HUDEP-2 (cell line): ENCODE results near the gene RNF183.
A peak's percentile ranks its signal among the peaks of the same experiment; 100 is the strongest.
"Not testable (repeated sequence)": the region's sequence is repeated elsewhere in the genome, so short reads cannot be mapped to it uniquely, and the experiment has no call there.

Experiments used
- DNase-seq, 76 experiments: peaks; one replicate each; lab custom pipeline; 2025; ENCODE audit not compliant: unreplicated experiment in 76 of 76; lab: John Stamatoyannopoulos, UW

The RNF183 gene

DNA sequence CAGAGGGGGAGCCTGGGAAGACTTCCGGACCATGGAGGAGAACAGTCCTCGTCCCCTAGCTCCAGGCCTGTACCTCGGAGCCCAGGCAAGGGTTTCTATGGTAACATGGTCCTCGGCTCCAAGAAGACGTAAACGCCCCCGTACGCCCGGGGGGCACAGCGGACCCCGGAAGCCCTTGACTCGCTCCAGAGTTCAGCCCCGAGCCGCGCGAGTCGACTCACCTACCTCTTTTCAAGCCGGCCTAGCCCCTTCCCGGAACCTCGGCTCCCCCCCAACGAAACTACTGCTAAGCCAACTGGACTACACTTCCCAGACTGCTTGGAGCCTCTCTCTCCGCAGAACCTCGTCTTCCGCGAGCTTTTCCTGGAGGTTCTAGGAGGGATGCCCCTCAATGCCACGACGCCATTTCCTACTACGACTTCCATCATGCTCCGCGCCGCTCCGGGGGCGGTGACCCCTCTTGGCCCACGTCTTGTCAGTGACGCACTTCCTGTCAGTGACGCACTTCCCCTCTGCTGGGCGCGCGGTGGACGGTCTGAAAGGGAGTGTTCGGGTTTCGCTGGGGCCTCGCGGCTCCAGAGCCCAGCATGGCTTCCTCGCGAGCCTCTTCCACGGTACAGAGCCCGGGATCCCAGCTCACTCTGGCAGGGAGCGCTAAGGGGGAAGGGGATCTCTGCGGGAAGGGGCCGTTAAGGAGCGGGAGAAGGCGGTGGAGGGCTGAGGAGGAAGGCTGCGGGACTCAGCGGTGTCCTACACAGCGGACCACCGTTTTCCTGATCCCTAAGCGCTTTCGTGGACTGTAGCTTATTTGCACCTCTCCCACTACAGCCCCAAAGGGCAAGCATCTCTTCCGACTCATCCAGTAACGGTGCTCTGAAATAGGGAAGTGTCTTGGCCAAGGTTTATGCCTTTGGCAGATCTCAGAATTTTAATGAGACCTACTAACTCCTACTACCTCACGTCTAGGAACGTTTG lies 27.7 kb downstream of the RNF183 start, which contains the start of the genes CDC26 and PRPF4:
CDC26 (minus strand) TSS at position 416 of the 975 bp plus-strand sequence. CDS start 3,065 bp downstream, outside the sequence.
PRPF4 (plus strand) TSS at position 502 of the 975 bp plus-strand sequence; CDS start at position 588, 86 bp downstream.
- peak; percentile 54 to 95 (median 90) for DNase-seq

DNA sequence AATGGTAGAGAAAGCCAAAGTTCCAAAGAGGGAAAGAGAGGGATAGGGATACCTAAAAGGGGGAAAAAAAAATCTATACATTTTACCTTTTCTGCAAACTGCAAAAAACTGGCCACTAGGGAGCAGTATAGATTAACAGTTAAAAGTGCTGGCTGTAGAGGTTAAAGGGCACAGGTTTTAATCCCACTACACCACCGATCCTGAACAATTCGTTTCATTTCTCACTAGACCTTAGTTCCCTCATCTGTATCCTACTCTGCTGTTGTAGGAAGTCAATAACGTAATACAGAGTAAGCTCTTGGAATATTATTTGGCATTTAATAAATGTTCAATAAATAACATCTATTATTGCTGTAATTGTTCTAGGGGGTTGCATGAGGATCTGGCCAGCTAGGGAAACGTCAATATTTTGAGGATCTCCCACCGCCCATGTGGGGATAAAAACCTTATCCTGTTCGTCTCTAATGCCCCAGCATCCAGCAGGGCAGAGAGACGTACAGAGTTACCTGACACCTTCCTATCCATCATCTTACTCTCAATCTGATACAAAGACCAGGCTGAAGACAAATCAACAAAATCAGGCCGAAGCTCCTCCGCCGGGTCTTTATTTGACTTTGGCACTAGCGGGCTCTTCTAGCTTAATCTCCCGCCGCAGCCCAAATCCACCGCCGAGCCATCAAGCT lies 28.6 kb downstream of the RNF183 start:
- peak in 35 of 76 experiments; percentile 5 to 71 (median 44) for DNase-seq

DNA sequence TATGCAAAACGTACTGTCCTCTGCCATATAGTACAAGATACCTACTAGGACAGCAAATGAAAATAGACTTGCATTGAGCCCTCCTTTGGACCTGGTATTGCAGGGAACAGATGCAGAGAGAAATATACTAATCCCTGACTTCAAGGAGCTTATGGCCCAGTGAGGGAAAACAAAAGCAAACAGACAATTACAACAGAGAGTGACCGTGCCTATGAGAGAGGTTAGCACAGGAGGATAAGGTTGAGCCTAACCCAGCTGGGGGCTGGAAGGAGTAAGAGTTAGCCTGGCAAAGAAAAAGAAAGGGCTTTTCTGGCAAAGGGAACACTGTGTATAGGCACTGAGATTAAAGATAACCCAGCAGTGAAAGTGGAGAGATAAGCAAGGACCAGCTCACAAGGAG lies 33.3 kb downstream of the RNF183 start:
- DNase-seq: peak in 9 of 76 experiments; percentile 7 to 37 (median 15)

DNA sequence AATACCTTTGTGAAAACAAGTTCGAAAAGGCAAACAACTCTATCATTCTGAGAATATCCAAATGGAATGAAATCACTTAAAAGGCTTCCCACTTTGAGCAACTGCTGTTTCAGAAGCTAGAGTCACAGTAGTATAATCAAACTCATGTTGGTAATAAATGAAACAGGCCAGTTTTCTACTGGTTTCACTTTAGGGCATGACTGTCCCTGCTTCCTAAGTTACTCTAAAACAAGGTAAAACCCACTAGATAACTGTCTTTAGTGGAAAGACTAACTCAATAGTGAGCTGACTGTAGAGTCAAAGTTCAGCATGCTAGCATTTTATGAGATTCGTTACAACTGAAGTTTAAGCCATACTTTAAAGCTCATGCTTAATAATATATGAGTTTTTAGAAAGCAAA lies 33.8 kb downstream of the RNF183 start:
- DNase-seq: no peak

DNA sequence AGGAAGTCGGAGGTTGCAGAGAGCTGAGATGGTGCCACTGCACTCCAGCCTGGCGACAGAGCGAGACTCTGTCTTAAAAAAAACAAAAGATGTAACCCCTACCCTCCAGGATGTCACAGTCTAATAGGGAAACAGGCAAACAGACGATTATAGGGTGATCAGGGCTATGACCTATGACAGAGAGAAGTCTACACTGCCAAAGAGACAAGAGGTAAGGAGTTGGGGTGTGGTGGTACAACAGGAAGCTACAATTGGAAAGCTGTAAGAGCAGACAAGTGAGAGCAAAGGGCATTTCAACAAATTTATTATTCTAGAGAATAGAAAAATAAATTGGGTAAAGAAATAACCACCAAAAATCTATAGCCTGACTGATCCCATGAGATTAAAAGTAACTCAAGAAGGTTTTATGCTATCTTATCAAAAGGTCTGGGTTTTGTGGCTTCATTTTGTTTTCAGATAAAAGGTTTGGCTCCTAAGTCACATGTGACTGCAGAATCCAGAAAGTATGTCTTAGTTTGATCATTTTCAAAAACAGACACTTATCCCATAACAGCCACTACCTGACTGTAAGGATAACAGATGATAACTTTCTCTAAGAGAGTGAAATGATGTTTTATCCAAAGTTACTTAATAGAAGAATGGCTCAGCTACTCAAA lies 35.1 kb downstream of the RNF183 start:
- peak in 27 of 76 experiments; percentile 9 to 78 (median 45) for DNase-seq

DNA sequence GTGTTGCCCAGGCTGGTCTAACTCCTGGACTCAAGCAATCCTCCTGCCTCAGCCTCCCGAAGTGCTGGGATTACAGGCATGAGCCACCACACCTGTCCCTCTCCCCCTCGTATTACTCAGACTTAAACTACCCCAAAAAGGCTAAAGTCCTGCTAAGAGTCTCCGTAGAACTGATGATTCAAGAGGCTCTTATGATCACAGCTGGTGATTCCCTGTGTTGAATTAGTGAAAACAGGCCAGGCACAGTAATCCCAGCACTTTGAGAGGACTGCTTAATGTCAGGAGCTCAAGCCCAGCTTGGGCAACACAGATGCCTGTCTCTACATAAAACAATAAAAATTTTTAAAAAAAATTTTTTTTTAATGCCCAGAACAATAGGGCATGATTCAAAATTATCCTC lies 37.0 kb downstream of the RNF183 start:
- DNase-seq: no peak

DNA sequence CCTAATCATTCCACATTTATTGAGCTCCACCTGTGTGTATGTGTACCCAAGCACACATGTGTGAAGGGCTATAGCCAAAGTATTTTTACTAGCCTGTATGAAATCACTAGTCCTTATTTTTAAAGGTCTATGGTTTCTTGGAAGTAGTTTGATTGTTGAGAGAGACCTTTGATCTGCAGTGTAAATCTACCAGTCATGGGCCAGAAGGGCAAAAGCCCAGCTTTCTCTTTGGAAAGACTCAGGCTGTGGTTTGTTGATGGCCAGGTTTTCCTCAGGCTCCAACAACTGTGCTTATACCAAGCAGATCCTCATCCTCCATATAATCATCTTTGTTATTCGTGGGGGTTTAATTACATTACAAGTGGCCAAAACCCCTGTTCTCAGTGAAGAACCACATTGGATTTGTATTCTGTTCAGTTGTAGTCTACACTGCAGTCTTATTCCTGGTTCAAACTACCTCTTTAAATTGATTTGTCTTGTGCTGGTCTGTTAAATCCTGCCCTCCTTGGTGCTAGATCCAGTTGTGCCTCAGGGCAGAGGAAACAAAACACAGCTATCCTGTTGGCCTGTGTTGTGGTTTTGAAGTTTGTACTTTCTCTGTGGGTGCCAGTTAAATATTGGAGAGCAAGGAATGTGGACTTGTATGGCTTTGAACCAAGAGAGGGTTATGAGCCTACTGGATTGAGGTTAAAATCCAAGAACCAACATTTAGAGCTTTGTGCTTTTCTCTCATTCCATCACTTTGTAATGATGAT lies 41.1 kb downstream of the RNF183 start:
- DNase-seq: no peak

DNA sequence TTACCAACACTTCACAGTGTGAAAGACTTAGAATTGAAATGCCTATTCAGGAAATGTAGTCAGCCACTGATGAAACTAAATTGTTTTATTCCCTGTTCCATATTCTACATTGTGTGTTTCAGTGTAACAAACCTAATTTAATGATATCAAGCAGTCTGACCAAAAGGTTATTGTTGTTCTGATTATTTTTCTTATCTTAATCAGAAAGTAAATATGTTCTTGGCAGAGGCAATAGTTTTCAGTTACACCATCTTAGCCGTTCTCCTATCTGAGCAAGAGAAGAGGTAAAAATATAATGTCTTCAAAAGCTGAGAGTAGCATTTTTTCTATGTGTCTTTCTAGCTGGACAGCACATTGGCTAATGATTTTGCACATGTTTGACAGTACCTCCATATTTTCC lies 44.9 kb downstream of the RNF183 start:
- no peak for DNase-seq

DNA sequence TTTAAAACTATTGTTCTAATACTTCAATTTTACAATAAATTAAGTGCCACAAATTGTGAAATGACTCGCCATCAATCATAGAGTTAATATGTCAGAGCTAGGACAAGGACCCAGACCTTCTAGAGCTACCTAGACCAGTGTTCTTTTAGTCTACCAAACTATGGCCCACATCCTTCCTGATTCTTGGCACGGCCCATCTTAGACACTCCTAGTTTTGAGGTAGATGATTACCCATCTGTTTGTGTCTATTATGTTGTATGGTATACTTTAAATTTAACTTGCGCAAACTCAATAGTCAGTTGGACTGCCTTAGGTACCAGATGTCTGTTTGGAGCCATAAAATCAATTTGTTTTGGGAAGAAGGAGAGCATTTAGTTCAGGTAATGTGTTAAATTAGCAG lies 45.3 kb downstream of the RNF183 start:
- no peak for DNase-seq

DNA sequence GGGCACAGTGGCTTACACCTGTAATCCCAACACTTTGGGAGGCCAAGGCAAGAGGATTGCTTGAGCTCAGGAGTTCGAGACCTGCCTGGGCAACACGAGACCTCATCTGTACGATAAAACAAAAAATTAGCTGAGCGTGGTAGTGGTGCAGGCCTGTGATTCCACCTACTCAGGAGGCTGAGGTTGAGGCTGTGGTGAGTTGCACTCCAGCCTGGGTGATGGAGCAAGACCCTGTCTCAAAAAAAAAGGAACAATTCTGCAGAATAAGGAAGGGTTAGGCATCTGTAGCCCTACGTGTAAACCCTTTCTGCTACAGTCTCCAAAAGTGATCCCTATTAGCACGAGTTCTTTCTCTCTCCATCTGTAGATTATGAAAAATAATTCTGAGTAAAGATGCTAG lies 47.7 kb downstream of the RNF183 start:
- no peak for DNase-seq

DNA sequence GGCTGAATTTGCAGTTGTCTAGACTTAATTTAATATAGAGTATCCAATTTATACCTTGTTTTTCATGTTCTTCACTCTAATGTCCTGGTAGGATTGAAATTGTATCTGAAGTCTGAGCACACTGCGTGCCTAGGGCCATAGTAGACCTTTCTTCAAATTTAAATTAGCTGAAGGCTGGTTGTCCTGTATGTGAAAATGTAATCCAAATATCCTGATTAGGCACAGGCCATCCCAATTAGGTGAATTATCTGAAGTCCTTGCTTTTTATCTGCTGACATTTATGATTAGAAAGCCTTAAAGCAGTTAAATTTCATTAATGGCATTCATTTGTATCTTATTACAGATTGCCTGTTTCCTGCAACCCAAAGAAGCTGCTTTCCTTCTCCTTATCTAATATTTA lies 48.2 kb downstream of the RNF183 start:
- DNase-seq: no peak

DNA sequence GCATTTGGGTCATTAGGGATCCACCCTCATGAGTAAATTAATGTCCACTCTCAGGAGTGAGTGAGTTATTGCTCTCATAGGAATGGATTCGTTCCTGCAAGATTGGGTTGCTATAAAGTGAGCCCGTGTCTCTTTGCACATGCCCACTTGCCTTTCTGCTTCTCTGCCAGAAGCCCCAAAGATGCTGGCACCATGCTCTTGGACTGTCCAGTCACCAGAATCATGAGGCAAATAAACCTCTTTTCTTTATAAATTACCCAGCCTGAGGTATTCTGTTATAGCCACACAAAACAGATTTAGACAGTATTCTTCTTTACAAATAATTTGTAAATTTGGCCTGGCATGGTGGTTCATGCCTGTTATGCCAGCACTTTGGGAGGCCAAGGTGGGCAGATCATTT lies 52.4 kb downstream of the RNF183 start:
- DNase-seq: no peak

DNA sequence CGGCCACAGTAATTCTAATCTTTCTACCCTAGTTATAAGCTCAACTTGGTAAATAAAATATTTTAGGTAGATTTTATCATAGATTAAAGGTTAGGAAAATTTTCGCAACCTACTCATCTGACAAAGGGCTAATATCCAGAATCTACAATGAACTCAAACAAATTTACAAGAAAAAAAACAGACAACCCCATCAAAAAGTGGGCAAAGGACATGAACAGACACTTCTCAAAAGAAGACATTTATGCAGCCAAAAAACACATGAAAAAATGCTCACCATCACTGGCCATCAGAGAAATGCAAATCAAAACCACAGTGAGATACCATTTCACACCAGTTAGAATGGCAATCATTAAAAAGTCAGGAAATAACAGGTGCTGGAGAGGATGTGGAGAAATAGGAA lies 53.5 kb downstream of the RNF183 start:
- DNase-seq: not testable (repeated sequence)

DNA sequence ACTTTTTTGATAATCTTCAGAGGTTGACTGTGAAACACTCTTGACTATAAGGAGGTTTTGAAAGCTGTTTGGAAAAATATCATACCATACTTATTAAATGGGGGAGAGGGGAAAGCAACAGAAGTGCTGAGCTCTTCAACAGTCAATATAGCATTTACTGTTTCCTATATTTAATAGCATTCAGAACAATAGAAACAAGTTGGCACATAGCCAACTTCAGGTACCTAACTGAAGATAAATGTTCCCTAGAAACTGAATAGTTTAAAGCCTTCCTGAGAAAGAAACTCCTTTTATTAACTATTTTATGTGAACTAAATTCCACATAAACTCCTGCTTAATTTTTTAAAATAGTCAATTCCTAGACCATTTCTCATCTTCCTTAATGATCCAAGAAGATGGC lies 55.5 kb downstream of the RNF183 start:
- no peak for DNase-seq
